ENCODE data around the gene FGF16. TPM values are rescaled to one million over a fixed set of nuclear protein-coding genes. Genes with fewer than 3 reads are reported as not detected.
"Not testable (repeated sequence)": the region's sequence is repeated elsewhere in the genome, so short reads cannot be mapped to it uniquely, and the experiment has no call there.

The FGF16 gene
- not detected for total RNA-seq
- not detected for total RNA-seq (2013)
- total RNA-seq = 0 to 0.12 (median 0) reads per million in 29 experiments

- CTCF ChIA-PET = no interaction called here
- Mint-ChIP-seq H3K4me3 (peak within 1 kb of the TSS; percentile 66 to 78 (median 73)), H3K4me1 (peaks cover 12 to 19% (median 14%) of the 10 kb centered on the region in 3 donors), H3K27ac (no peak within 1 kb of the TSS), H3K36me3 (no peaks in the 10 kb centered on the region), H3K27me3 (peaks cover 32 to 40% of the 10 kb centered on the region in 2 donors), H3K9me3 (no peaks in the 10 kb centered on the region)
- WGBS (ENCODE audit: insufficient coverage) = under 1% methylated on average over 27 of the region's 48 CpGs
- Histone ChIP-seq H3K27me3 (replicated peaks in 1 of 2; ENCODE audit: control insufficient read depth in 2 of 2, extremely low read depth in 1 of 2, insufficient read depth in 2 of 2, low read length in 1 of 2) (peaks cover 0 to 21% of the 10 kb centered on the region in 2 experiments), H3K9me3 (no peaks in the 10 kb centered on the region), H3K27ac (ENCODE audit: low read length) (no peak within 1 kb of the TSS), H3K4me1 (ENCODE audit: control insufficient read depth in 1 of 2, extremely low read depth in 1 of 2, insufficient read depth in 2 of 2, low read length in 2 of 2) (peaks cover 0 to 22% of the 10 kb centered on the region in 2 experiments), H3K4me3 (ENCODE audit: control insufficient read depth in 1 of 2, extremely low read depth in 1 of 2, low read length in 1 of 2) (peak within 1 kb of the TSS; percentile 15 to 63), H3K36me3 (ENCODE audit: control insufficient read depth in 2 of 2, extremely low read depth in 1 of 2, insufficient read depth in 1 of 2, low read length in 1 of 2) (no peaks in the 10 kb centered on the region)
- POLR2A ChIA-PET = interaction anchor here in 1 of 2 donors (0.6 kb wide), 1 partner anchor 12 kb away, joined by 3 read pairs; no protein-coding TSS in a partner anchor
- DNase-seq (peak in 2 of 35 experiments; percentile 1 to 7), ATAC-seq (replicated peaks in 1 of 4) (peak in 2 of 4 experiments; percentile 35 to 41)
Measured at GRCh38 chrX:77446908-77447652, at the start of gene FGF16. FGF16 (plus strand) TSS chrX:77447389; CDS start chrX:77447675, 286 bp downstream.

DNA sequence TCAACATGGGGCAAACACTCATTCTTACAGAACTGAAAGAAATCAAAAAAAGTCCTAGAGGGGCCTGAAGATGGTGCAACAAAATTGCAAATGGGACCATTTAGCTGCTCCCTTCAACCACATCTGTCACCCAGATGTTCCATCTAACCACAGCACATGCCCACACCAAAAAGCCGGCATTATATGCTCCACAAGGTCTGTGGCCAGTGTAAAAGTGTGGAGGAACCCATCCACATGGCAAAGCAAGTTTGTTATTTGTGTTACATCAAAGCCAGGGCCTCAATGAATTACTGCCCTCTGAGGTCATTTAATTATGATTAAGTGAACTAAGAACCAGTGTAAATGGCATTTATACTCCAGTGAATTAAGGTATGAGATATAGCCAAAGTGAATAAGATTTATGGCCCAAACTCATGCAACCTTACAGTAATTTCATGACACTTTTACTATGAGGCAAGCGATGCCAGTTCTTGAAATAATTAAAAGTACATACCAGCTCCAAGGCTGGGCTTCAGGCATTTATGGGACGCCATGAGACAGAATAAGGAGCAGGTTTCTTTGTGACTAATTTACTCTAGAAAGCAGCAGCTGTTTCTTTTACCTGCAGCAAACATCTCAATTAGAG is 48.7 kb upstream of the FGF16 start:
- POLR2A ChIA-PET = no interaction called here
- no peaks in the 10 kb centered on the region for H3K27me3 ChIP-seq (replicated peaks in 1 of 2; ENCODE audit: control insufficient read depth in 2 of 2, extremely low read depth in 1 of 2, insufficient read depth in 2 of 2, low read length in 1 of 2)
- Mint-ChIP-seq H3K9me3 (peaks cover 0 to 5% (median 0%) of the 10 kb centered on the region in 3 donors), H3K4me3 (no peak overlapping the region), H3K27ac (no peak overlapping the region), H3K27me3 (peaks cover 0 to 27% of the 10 kb centered on the region in 2 donors), H3K36me3 (no peaks in the 10 kb centered on the region), H3K4me1 (no peaks in the 10 kb centered on the region)
- ATAC-seq (replicated peaks in 1 of 4) = no peak
- no CpG with 5 or more reads among the region's 3 CpGs for WGBS (ENCODE audit: insufficient coverage)
- no peaks in the 10 kb centered on the region for H3K9me3 ChIP-seq
- CTCF ChIA-PET = no interaction called here
- H3K36me3 ChIP-seq (ENCODE audit: control insufficient read depth in 2 of 2, extremely low read depth in 1 of 2, insufficient read depth in 1 of 2, low read length in 1 of 2) = no peaks in the 10 kb centered on the region
- no peak overlapping the region for H3K27ac ChIP-seq (ENCODE audit: low read length)
- no peak for DNase-seq
- H3K4me3 ChIP-seq (ENCODE audit: control insufficient read depth in 1 of 2, extremely low read depth in 1 of 2, low read length in 1 of 2) = no peak overlapping the region
- no peaks in the 10 kb centered on the region for H3K4me1 ChIP-seq (ENCODE audit: control insufficient read depth in 1 of 2, extremely low read depth in 1 of 2, insufficient read depth in 2 of 2, low read length in 2 of 2)

DNA sequence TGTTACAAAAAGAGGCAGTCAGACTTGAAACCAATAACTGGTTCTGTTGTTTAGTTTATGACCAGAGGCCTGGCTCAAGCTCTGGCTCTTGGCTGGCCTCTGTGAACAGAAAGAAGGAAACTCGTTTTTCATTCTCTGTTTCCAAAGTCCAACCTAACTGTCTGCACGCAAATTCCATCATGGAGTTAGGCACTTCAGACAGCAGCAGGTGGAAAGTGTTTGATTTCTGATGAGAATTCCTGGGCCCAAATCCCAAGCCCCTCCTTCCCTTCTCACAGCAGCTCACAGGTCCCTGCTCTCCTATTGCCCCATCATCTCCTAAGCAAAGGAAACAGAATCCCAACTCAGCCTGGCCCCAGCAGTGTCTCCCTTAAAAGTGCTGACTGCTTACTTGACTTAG is 42.8 kb upstream of the FGF16 start:
- WGBS (ENCODE audit: insufficient coverage) = no CpG with 5 or more reads among the region's 2 CpGs
- CTCF ChIA-PET = no interaction called here
- Histone ChIP-seq H3K27ac (ENCODE audit: low read length) (no peak overlapping the region), H3K27me3 (replicated peaks in 1 of 2; ENCODE audit: control insufficient read depth in 2 of 2, extremely low read depth in 1 of 2, insufficient read depth in 2 of 2, low read length in 1 of 2) (no peaks in the 10 kb centered on the region), H3K4me3 (ENCODE audit: control insufficient read depth in 1 of 2, extremely low read depth in 1 of 2, low read length in 1 of 2) (no peak overlapping the region), H3K4me1 (ENCODE audit: control insufficient read depth in 1 of 2, extremely low read depth in 1 of 2, insufficient read depth in 2 of 2, low read length in 2 of 2) (no peaks in the 10 kb centered on the region), H3K9me3 (no peaks in the 10 kb centered on the region), H3K36me3 (ENCODE audit: control insufficient read depth in 2 of 2, extremely low read depth in 1 of 2, insufficient read depth in 1 of 2, low read length in 1 of 2) (no peaks in the 10 kb centered on the region)
- ATAC-seq (replicated peaks in 1 of 4) = no peak
- Mint-ChIP-seq H3K27me3 (peaks cover 0 to 27% of the 10 kb centered on the region in 2 donors), H3K4me1 (no peaks in the 10 kb centered on the region), H3K36me3 (no peaks in the 10 kb centered on the region), H3K4me3 (no peak overlapping the region), H3K9me3 (no peaks in the 10 kb centered on the region), H3K27ac (no peak overlapping the region)
- POLR2A ChIA-PET = no interaction called here
- DNase-seq = no peak

GRCh38 chrX:77407821-77408220 is 39.4 kb upstream of the FGF16 start:
- H3K36me3 ChIP-seq (ENCODE audit: control insufficient read depth in 2 of 2, extremely low read depth in 1 of 2, insufficient read depth in 1 of 2, low read length in 1 of 2); ATAC-seq (replicated peaks in 1 of 4); H3K27ac Mint-ChIP-seq; H3K4me1 Mint-ChIP-seq; POLR2A ChIA-PET; H3K27ac ChIP-seq (ENCODE audit: low read length); H3K36me3 Mint-ChIP-seq; H3K9me3 ChIP-seq; H3K4me3 Mint-ChIP-seq; CTCF ChIA-PET; H3K27me3 ChIP-seq (replicated peaks in 1 of 2; ENCODE audit: control insufficient read depth in 2 of 2, extremely low read depth in 1 of 2, insufficient read depth in 2 of 2, low read length in 1 of 2); H3K4me3 ChIP-seq (ENCODE audit: control insufficient read depth in 1 of 2, extremely low read depth in 1 of 2, low read length in 1 of 2); H3K9me3 Mint-ChIP-seq; H3K4me1 ChIP-seq (ENCODE audit: control insufficient read depth in 1 of 2, extremely low read depth in 1 of 2, insufficient read depth in 2 of 2, low read length in 2 of 2); DNase-seq: not testable (repeated sequence)
- peaks cover 2 to 24% of the 10 kb centered on the region in 2 donors for H3K27me3 Mint-ChIP-seq
- WGBS (ENCODE audit: insufficient coverage) = no CpG with 5 or more reads among the region's 1 CpG

- no peaks in the 10 kb centered on the region for H3K4me1 ChIP-seq (ENCODE audit: control insufficient read depth in 1 of 2, extremely low read depth in 1 of 2, insufficient read depth in 2 of 2, low read length in 2 of 2)
- 100% methylated on average over 1 of the region's 3 CpGs for WGBS (ENCODE audit: insufficient coverage)
- no peak overlapping the region for H3K4me3 ChIP-seq (ENCODE audit: control insufficient read depth in 1 of 2, extremely low read depth in 1 of 2, low read length in 1 of 2)
- no peaks in the 10 kb centered on the region for H3K9me3 ChIP-seq
- H3K36me3 ChIP-seq (ENCODE audit: control insufficient read depth in 2 of 2, extremely low read depth in 1 of 2, insufficient read depth in 1 of 2, low read length in 1 of 2) = no peaks in the 10 kb centered on the region
- H3K27me3 ChIP-seq (replicated peaks in 1 of 2; ENCODE audit: control insufficient read depth in 2 of 2, extremely low read depth in 1 of 2, insufficient read depth in 2 of 2, low read length in 1 of 2) = peaks cover 0 to 6% of the 10 kb centered on the region in 2 experiments
- peaks cover 2 to 42% of the 10 kb centered on the region in 2 donors for H3K27me3 Mint-ChIP-seq
- ChIA-PET POLR2A (no interaction called here), CTCF (no interaction called here)
- no peak for DNase-seq
- no peak for ATAC-seq (replicated peaks in 1 of 4)
- no peaks in the 10 kb centered on the region for H3K4me1 Mint-ChIP-seq
- H3K4me3 Mint-ChIP-seq = no peak overlapping the region
- no peak overlapping the region for H3K27ac ChIP-seq (ENCODE audit: low read length)
- H3K36me3 Mint-ChIP-seq = no peaks in the 10 kb centered on the region
- H3K27ac Mint-ChIP-seq = no peak overlapping the region
- peaks cover 0 to 5% (median 0%) of the 10 kb centered on the region in 3 donors for H3K9me3 Mint-ChIP-seq
Measured at GRCh38 chrX:77412631-77413030, 34.6 kb upstream of the FGF16 start.

DNA sequence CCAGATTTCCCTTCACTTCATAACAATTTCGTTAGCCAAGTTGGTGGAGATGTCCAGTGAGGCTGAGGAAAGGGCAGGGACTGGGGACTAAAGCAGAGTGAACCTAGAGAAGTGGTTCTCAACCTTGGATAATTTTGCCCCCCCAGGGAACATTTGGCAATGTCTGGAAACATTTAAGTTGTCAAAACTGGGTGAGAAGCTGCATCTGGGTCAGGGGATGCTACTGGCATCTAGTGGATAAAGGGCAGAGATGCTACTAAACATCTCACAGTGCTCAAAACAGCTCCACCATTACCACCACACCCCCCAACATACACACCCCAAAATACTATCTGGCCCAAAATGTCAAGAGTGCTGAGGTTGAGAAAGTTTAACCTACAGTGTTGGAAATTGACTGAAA is 32.0 kb upstream of the FGF16 start:
- H3K9me3 Mint-ChIP-seq = peaks cover 0 to 5% (median 0%) of the 10 kb centered on the region in 3 donors
- DNase-seq (no peak), ATAC-seq (replicated peaks in 1 of 4) (no peak)
- ChIA-PET CTCF (no interaction called here), POLR2A (no interaction called here)
- no peak overlapping the region for H3K4me3 ChIP-seq (ENCODE audit: control insufficient read depth in 1 of 2, extremely low read depth in 1 of 2, low read length in 1 of 2)
- H3K27me3 Mint-ChIP-seq = peaks cover 2 to 34% of the 10 kb centered on the region in 2 donors
- no peak overlapping the region for H3K4me3 Mint-ChIP-seq
- H3K4me1 ChIP-seq (ENCODE audit: control insufficient read depth in 1 of 2, extremely low read depth in 1 of 2, insufficient read depth in 2 of 2, low read length in 2 of 2) = no peaks in the 10 kb centered on the region
- H3K4me1 Mint-ChIP-seq = no peaks in the 10 kb centered on the region
- H3K9me3 ChIP-seq = no peaks in the 10 kb centered on the region
- WGBS (ENCODE audit: insufficient coverage) = no CpG with 5 or more reads among the region's 1 CpG
- no peaks in the 10 kb centered on the region for H3K36me3 Mint-ChIP-seq
- peaks cover 0 to 6% of the 10 kb centered on the region in 2 experiments for H3K27me3 ChIP-seq (replicated peaks in 1 of 2; ENCODE audit: control insufficient read depth in 2 of 2, extremely low read depth in 1 of 2, insufficient read depth in 2 of 2, low read length in 1 of 2)
- no peak overlapping the region for H3K27ac ChIP-seq (ENCODE audit: low read length)
- H3K36me3 ChIP-seq (ENCODE audit: control insufficient read depth in 2 of 2, extremely low read depth in 1 of 2, insufficient read depth in 1 of 2, low read length in 1 of 2) = no peaks in the 10 kb centered on the region
- H3K27ac Mint-ChIP-seq = no peak overlapping the region
